GM19035 (cell line): ENCODE data around the gene MAB21L4.

Source experiments
- ATAC-seq: cut with Tn5 transposase; IDR thresholded peaks from one replicate; pipeline ENCODE4 v1.9.1; 2021; ENCODE audit not compliant: unreplicated experiment

Gene MAB21L4

GRCh38 chr2:240896871-240897692 lies 1.1 kb upstream of the MAB21L4 start:
- ATAC-seq = no peak

- ATAC-seq = no peak
These were observed 438 bp upstream of the MAB21L4 start for GRCh38 chr2:240896394-240896793.

- ATAC-seq = no peak
These were observed 959 bp downstream of the MAB21L4 start for GRCh38 chr2:240894836-240895558.

GRCh38 chr2:240894006-240894405 lies 1.9 kb downstream of the MAB21L4 start:
- ATAC-seq = no peak

GRCh38 chr2:240893363-240893844 lies 2.6 kb downstream of the MAB21L4 start:
- ATAC-seq = no peak

GRCh38 chr2:240892925-240893324 lies 3.0 kb downstream of the MAB21L4 start:
- ATAC-seq = no peak

GRCh38 chr2:240892356-240892755 lies 3.6 kb downstream of the MAB21L4 start:
- no peak for ATAC-seq

GRCh38 chr2:240891492-240892340 lies 4.2 kb downstream of the MAB21L4 start:
- no peak for ATAC-seq

GRCh38 chr2:240890691-240891090 lies 5.3 kb downstream of the MAB21L4 start:
- no peak for ATAC-seq

- no peak for ATAC-seq
These were observed 6.1 kb downstream of the MAB21L4 start for GRCh38 chr2:240889601-240890560.

GRCh38 chr2:240888890-240889573 lies 6.9 kb downstream of the MAB21L4 start:
- ATAC-seq = no peak

GRCh38 chr2:240888130-240888889 lies 7.6 kb downstream of the MAB21L4 start:
- ATAC-seq = no peak

GRCh38 chr2:240887631-240888030 lies 8.3 kb downstream of the MAB21L4 start:
- no peak for ATAC-seq

- no peak for ATAC-seq
These were observed 9.0 kb downstream of the MAB21L4 start for GRCh38 chr2:240886678-240887609.

- no peak for ATAC-seq
These were observed 9.9 kb downstream of the MAB21L4 start for GRCh38 chr2:240886023-240886565.

GRCh38 chr2:240885566-240885965 lies 10.4 kb downstream of the MAB21L4 start:
- ATAC-seq = no peak

GRCh38 chr2:240884745-240885144 lies 11.2 kb downstream of the MAB21L4 start:
- no peak for ATAC-seq
